Measurements from ENCODE around the gene MAGI1.
A peak's percentile ranks its signal among the peaks of the same experiment; 100 is the strongest.

Gene MAGI1

GRCh38 chr3:65968996-65969395 is 69.7 kb downstream of the MAGI1 start:
- DNase-seq = no peak

- DNase-seq = no peak
Observed at GRCh38 chr3:65967451-65967850, 71.3 kb downstream of the MAGI1 start.

GRCh38 chr3:65964838-65965237 is 73.9 kb downstream of the MAGI1 start:
- no peak for DNase-seq

- peak; percentile 75 for DNase-seq
Observed at GRCh38 chr3:65963787-65964677, 74.7 kb downstream of the MAGI1 start.

GRCh38 chr3:65961733-65962132 is 77.0 kb downstream of the MAGI1 start:
- DNase-seq = no peak

- no peak for DNase-seq
Observed at GRCh38 chr3:65961128-65961527, 77.6 kb downstream of the MAGI1 start.

- DNase-seq = no peak
Observed at GRCh38 chr3:65960087-65960486, 78.6 kb downstream of the MAGI1 start.

- no peak for DNase-seq
Observed at GRCh38 chr3:65958216-65958615, 80.5 kb downstream of the MAGI1 start.

GRCh38 chr3:65955792-65956477 is 82.8 kb downstream of the MAGI1 start:
- peak; percentile 46 for DNase-seq

GRCh38 chr3:65953881-65954733 is 84.6 kb downstream of the MAGI1 start:
- DNase-seq = peak; percentile 72

- DNase-seq = peak; percentile 73
Observed at GRCh38 chr3:65953301-65953812, 85.4 kb downstream of the MAGI1 start.

- DNase-seq = no peak
Observed at GRCh38 chr3:65952842-65953241, 85.9 kb downstream of the MAGI1 start.

- no peak for DNase-seq
Observed at GRCh38 chr3:65951836-65952505, 86.7 kb downstream of the MAGI1 start.

- no peak for DNase-seq
Observed at GRCh38 chr3:65950340-65951326, 88.1 kb downstream of the MAGI1 start.

GRCh38 chr3:65948841-65949573 is 89.7 kb downstream of the MAGI1 start:
- no peak for DNase-seq

- no peak for DNase-seq
Observed at GRCh38 chr3:65946438-65946837, 92.3 kb downstream of the MAGI1 start.

GRCh38 chr3:65945953-65946352 is 92.8 kb downstream of the MAGI1 start:
- DNase-seq = no peak

GRCh38 chr3:65945480-65945879 is 93.2 kb downstream of the MAGI1 start:
- DNase-seq = no peak

- DNase-seq = no peak
Observed at GRCh38 chr3:65944252-65944651, 94.5 kb downstream of the MAGI1 start.

GRCh38 chr3:65939801-65940246 is 98.9 kb downstream of the MAGI1 start:
- DNase-seq = no peak
